Fibroblast of lung (primary cell): Measurements from ENCODE around the gene OR2T34. TPM values are rescaled to one million over a fixed set of nuclear protein-coding genes. Genes with fewer than 3 reads are reported as not detected.

Source experiments
- DNase-seq, 2 donors: peaks; one replicate each; pipeline versions ENCODE4 v3.0.0 to v3.0.0-alpha.2; 2010; ENCODE audit warnings: low read depth in 2 of 2
- H2AFZ ChIP-seq: 2 replicates; pipeline ENCODE4 v1.5.1; 2012; ENCODE audit warnings: low read length, control low read depth, inconsistent platforms
- H3K27ac ChIP-seq: 2 replicates; pipeline ENCODE4 v1.5.1; 2011; ENCODE audit warnings: low read length, control low read depth; ENCODE audit not compliant: insufficient read depth
- H3K27me3 ChIP-seq: 2 replicates; pipeline ENCODE4 v1.5.1; 2011; ENCODE audit warnings: mild to moderate bottlenecking, low read length; ENCODE audit not compliant: control insufficient read depth, insufficient read depth
- H3K36me3 ChIP-seq: 2 replicates; pipeline ENCODE4 v1.5.1; 2011; ENCODE audit warnings: low read length; ENCODE audit not compliant: control insufficient read depth, insufficient read depth
- H3K4me1 ChIP-seq: 2 replicates; pipeline ENCODE4 v1.5.1; 2011; ENCODE audit warnings: low read length; ENCODE audit not compliant: control insufficient read depth, insufficient read depth; ENCODE audit errors: extremely low read depth
- H3K4me2 ChIP-seq: 2 replicates; pipeline ENCODE4 v1.5.1; 2011; ENCODE audit warnings: low read length, control low read depth; ENCODE audit not compliant: insufficient read depth; ENCODE audit errors: extremely low read depth
- H3K4me3 ChIP-seq, 4 experiments: fragments of 200-600 bp in 1 of 4; sonication (generic) in 1 of 4; replicated peaks in 1 of 4; 2 replicates each; pipeline ENCODE4 v1.5.1; 2011 to 2016; ENCODE audit warnings: low read length in 4 of 4, low read depth in 3 of 4, mild to moderate bottlenecking in 3 of 4, control low read depth in 2 of 4, inconsistent platforms in 1 of 4, mixed read lengths in 1 of 4; ENCODE audit not compliant: insufficient read depth in 1 of 4; ENCODE audit errors: control extremely low read depth in 1 of 4
- H3K79me2 ChIP-seq: 2 replicates; pipeline ENCODE4 v1.5.1; 2012; ENCODE audit warnings: mild to moderate bottlenecking, low read length, inconsistent platforms; ENCODE audit not compliant: control insufficient read depth, insufficient read depth
- H3K9ac ChIP-seq: 2 replicates; pipeline ENCODE4 v1.5.1; 2011; ENCODE audit warnings: mild to moderate bottlenecking, low read length, control low read depth; ENCODE audit not compliant: insufficient read depth
- H3K9me3 ChIP-seq: 2 replicates; pipeline ENCODE4 v1.5.1; 2012; ENCODE audit warnings: low read depth, low read length; ENCODE audit not compliant: control insufficient read depth, insufficient read depth
- H4K20me1 ChIP-seq: 2 replicates; pipeline ENCODE4 v1.5.1; 2011; ENCODE audit warnings: low read length; ENCODE audit not compliant: control insufficient read depth, insufficient read depth; ENCODE audit errors: extremely low read depth
- EZH2 ChIP-seq: IDR thresholded peaks from 2 replicates; pipeline ENCODE4 v1.5.1; 2012; ENCODE audit warnings: low read length, control low read depth, mild to moderate bottlenecking; ENCODE audit errors: missing control alignments
- polyA plus RNA-seq, 2 donors: library from polyadenylated mRNA; depleted of rRNA in 1 of 2; stranded (reverse) in 1 of 2; unstranded in 1 of 2; fragments of >200 nt; gene quantifications; 2 replicates each; pipeline ENCODE4 v1.2.1, GENCODE V29; 2011 to 2012; ENCODE audit warnings: missing spikeins in 1 of 2
- total RNA-seq: library from RNA; depleted of rRNA; stranded (reverse); fragments of >200 nt; gene quantifications from 2 replicates; pipeline ENCODE4 v1.2.1, GENCODE V29; 2014
- TF ChIP-seq, protein P1 (sequence below), 2 donors: IDR thresholded peaks in 1 of 2; conservative IDR thresholded peaks in 1 of 2; 1 replicate in 1 of 2; 2 replicates in 1 of 2; pipeline ENCODE4 v1.5.1; 2011 to 2012; ENCODE audit warnings: low read length in 2 of 2, control low read depth in 1 of 2, inconsistent platforms in 1 of 2, low read depth in 1 of 2, mild to moderate bottlenecking in 1 of 2

Gene OR2T34
- total and polyA plus RNA-seq, 2 donors (not counting 1 experiment from before 2014, with no cell fraction given), result not detected

- Histone ChIP-seq H3K79me2 (no peaks in the 10 kb centered on the region), H3K9ac (no peak overlapping the region), H3K36me3 (no peaks in the 10 kb centered on the region), H3K4me2 (no peak overlapping the region), H3K9me3 (no peaks in the 10 kb centered on the region), H3K27ac (no peak overlapping the region), H3K4me3 (no peak overlapping the region), H2AFZ (no peak overlapping the region), H3K27me3 (no peaks in the 10 kb centered on the region), H3K4me1 (no peaks in the 10 kb centered on the region), H4K20me1 (no peaks in the 10 kb centered on the region)
- no peak for DNase-seq
- TF ChIP-seq, protein P1, sequence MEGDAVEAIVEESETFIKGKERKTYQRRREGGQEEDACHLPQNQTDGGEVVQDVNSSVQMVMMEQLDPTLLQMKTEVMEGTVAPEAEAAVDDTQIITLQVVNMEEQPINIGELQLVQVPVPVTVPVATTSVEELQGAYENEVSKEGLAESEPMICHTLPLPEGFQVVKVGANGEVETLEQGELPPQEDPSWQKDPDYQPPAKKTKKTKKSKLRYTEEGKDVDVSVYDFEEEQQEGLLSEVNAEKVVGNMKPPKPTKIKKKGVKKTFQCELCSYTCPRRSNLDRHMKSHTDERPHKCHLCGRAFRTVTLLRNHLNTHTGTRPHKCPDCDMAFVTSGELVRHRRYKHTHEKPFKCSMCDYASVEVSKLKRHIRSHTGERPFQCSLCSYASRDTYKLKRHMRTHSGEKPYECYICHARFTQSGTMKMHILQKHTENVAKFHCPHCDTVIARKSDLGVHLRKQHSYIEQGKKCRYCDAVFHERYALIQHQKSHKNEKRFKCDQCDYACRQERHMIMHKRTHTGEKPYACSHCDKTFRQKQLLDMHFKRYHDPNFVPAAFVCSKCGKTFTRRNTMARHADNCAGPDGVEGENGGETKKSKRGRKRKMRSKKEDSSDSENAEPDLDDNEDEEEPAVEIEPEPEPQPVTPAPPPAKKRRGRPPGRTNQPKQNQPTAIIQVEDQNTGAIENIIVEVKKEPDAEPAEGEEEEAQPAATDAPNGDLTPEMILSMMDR (conservative IDR thresholded peaks at IDR 0.05 in 1 of 2, IDR thresholded peaks at IDR 0.05 in 1 of 2; ENCODE audit: low read depth in 1 of 2, low read length in 2 of 2), result no peak
- TF ChIP-seq EZH2, result no peak
Measured at GRCh38 chr1:248590055-248590454, 15.5 kb upstream of the OR2T34 start.

GRCh38 chr1:248589334-248589733 is 14.8 kb upstream of the OR2T34 start:
- TF ChIP-seq, protein P1 (conservative IDR thresholded peaks at IDR 0.05 in 1 of 2, IDR thresholded peaks at IDR 0.05 in 1 of 2; ENCODE audit: low read depth in 1 of 2, low read length in 2 of 2), result no peak
- TF ChIP-seq EZH2, result no peak
- no peaks in the 10 kb centered on the region for H3K9me3 ChIP-seq
- H3K79me2 ChIP-seq, result no peaks in the 10 kb centered on the region
- no peak overlapping the region for H3K4me2 ChIP-seq
- H3K27ac ChIP-seq, result no peak overlapping the region
- H3K36me3 ChIP-seq, result no peaks in the 10 kb centered on the region
- H3K4me3 ChIP-seq, result no peak overlapping the region
- DNase-seq, result no peak
- no peaks in the 10 kb centered on the region for H3K27me3 ChIP-seq
- H3K9ac ChIP-seq, result no peak overlapping the region
- no peaks in the 10 kb centered on the region for H4K20me1 ChIP-seq
- no peaks in the 10 kb centered on the region for H3K4me1 ChIP-seq
- H2AFZ ChIP-seq, result no peak overlapping the region

DNA sequence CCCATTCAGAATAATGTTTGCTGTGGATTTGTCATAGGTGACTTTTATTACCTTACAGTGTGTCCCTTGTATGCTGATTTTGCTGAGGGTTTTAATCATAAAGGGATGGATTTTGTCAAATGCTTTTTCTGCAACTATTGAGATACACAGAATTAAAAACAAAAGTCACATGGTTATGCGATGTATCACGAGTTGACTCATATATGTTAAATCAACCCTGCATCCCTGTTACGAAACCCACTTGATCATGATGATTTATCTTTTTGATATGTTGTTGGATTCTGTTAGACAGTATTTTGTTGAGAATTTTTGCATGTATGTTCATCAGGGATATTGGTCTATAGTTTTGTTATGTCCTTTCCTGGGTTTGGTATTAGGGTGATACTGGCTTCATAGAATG is 10.7 kb upstream of the OR2T34 start:
- no peaks in the 10 kb centered on the region for H3K27me3 ChIP-seq
- no peaks in the 10 kb centered on the region for H3K4me1 ChIP-seq
- no peaks in the 10 kb centered on the region for H4K20me1 ChIP-seq
- TF ChIP-seq, protein P1 (conservative IDR thresholded peaks at IDR 0.05 in 1 of 2, IDR thresholded peaks at IDR 0.05 in 1 of 2; ENCODE audit: low read depth in 1 of 2, low read length in 2 of 2), result no peak
- no peak for TF ChIP-seq EZH2
- H3K36me3 ChIP-seq, result no peaks in the 10 kb centered on the region
- H2AFZ ChIP-seq, result no peak overlapping the region
- H3K4me2 ChIP-seq, result no peak overlapping the region
- no peak overlapping the region for H3K27ac ChIP-seq
- H3K9me3 ChIP-seq, result no peaks in the 10 kb centered on the region
- no peaks in the 10 kb centered on the region for H3K79me2 ChIP-seq
- no peak overlapping the region for H3K9ac ChIP-seq
- no peak overlapping the region for H3K4me3 ChIP-seq
- DNase-seq, result no peak
